Mesothelial cell of epicardium (in vitro differentiated cells): ENCODE results near the gene PRKD1. TPM values are rescaled to one million over a fixed set of nuclear protein-coding genes. Genes with fewer than 3 reads are reported as not detected.
"Not testable (repeated sequence)": the region's sequence is repeated elsewhere in the genome, so short reads cannot be mapped to it uniquely, and the experiment has no call there.

Source experiments
- DNase-seq, 2 experiments: peaks; one replicate each; pipeline ENCODE4 v3.0.0; 2021; ENCODE audit warnings: low spot score in 2 of 2; ENCODE audit not compliant: unreplicated experiment in 2 of 2
- H3K27ac Mint-ChIP-seq: 2 replicates; pipeline ENCODE4 v1.8.0; 2021; ENCODE audit warnings: mixed read lengths
- H3K27me3 Mint-ChIP-seq: 2 replicates; pipeline ENCODE4 v1.8.0; 2021; ENCODE audit warnings: low read depth, mixed read lengths
- H3K36me3 Mint-ChIP-seq: 2 replicates; pipeline ENCODE4 v1.8.0; 2021; ENCODE audit warnings: mixed read lengths
- H3K4me1 Mint-ChIP-seq: 2 replicates; pipeline ENCODE4 v1.8.0; 2021; ENCODE audit warnings: mixed read lengths
- H3K4me3 Mint-ChIP-seq: 2 replicates; pipeline ENCODE4 v1.8.0; 2021; ENCODE audit warnings: mild to moderate bottlenecking, moderate library complexity, mixed read lengths
- H3K9me3 Mint-ChIP-seq: 2 replicates; pipeline ENCODE4 v1.8.0; 2021; ENCODE audit warnings: mixed read lengths
- total RNA-seq: library from RNA; stranded (reverse); gene quantifications from 3 replicates; pipeline ENCODE4 v1.2.1, GENCODE V29; 2021
- TF ChIP-seq, protein P1 (sequence below): fragments of 200-600 bp; sonication (generic); IDR thresholded peaks from one replicate; pipeline ENCODE4 v1.5.0; 2021; ENCODE audit warnings: antibody characterized with exemption; ENCODE audit not compliant: unreplicated experiment

Gene PRKD1
- total RNA-seq, 1 donor from 2014 or later, result 27.3 TPM

DNA sequence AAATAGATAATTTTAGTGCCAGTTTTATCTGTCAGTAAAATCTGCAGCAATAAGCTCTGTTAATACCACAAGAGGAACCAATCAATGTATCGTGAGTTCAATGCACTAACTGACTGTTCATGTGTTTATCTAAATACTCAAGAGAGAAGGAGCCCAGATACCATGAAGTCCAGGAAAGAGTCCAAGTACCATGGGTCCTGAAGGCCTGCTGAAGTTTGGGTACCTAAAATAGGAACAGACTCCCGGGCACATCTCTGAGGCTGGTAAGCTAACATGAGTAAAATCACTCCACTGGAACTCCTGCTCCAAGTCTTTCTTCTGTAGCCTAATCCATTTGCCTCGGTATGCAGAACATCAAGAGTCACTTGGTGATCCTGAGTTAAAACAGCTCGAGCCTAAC lies 71.1 kb downstream of the PRKD1 start:
- TF ChIP-seq, protein P1, sequence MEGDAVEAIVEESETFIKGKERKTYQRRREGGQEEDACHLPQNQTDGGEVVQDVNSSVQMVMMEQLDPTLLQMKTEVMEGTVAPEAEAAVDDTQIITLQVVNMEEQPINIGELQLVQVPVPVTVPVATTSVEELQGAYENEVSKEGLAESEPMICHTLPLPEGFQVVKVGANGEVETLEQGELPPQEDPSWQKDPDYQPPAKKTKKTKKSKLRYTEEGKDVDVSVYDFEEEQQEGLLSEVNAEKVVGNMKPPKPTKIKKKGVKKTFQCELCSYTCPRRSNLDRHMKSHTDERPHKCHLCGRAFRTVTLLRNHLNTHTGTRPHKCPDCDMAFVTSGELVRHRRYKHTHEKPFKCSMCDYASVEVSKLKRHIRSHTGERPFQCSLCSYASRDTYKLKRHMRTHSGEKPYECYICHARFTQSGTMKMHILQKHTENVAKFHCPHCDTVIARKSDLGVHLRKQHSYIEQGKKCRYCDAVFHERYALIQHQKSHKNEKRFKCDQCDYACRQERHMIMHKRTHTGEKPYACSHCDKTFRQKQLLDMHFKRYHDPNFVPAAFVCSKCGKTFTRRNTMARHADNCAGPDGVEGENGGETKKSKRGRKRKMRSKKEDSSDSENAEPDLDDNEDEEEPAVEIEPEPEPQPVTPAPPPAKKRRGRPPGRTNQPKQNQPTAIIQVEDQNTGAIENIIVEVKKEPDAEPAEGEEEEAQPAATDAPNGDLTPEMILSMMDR, result no peak
- Mint-ChIP-seq H3K36me3 (peaks cover 31% of the 10 kb centered on the region), H3K27ac (no peak overlapping the region), H3K9me3 (peaks cover 49% of the 10 kb centered on the region), H3K4me3 (no peak overlapping the region), H3K4me1 (peaks cover 6% of the 10 kb centered on the region), H3K27me3 (no peaks in the 10 kb centered on the region)
- no peak for DNase-seq

DNA sequence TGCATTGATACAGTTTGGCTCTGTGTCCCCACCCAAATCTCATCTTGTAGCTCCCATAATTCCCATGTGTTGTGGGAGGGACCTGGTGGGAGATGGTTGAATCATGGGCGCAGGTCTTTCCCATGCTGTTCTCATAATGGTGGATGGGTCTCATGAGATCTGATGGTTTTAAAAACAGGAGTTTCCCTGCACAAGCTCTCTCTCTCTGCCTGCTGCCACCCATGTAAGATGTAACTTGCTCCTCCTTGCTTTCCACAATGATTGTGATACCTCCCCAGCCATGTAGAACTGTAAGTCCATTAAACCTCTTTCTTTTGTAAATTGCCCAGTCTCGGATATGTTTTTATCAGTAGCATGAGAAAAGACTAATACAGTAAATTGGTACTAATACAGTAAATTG lies 74.0 kb downstream of the PRKD1 start:
- Mint-ChIP-seq H3K9me3 (peaks cover 55% of the 10 kb centered on the region), H3K36me3 (peaks cover 31% of the 10 kb centered on the region)
- DNase-seq, H3K4me3 Mint-ChIP-seq, H3K27ac Mint-ChIP-seq, H3K27me3 Mint-ChIP-seq, H3K4me1 Mint-ChIP-seq: not testable (repeated sequence)

DNA sequence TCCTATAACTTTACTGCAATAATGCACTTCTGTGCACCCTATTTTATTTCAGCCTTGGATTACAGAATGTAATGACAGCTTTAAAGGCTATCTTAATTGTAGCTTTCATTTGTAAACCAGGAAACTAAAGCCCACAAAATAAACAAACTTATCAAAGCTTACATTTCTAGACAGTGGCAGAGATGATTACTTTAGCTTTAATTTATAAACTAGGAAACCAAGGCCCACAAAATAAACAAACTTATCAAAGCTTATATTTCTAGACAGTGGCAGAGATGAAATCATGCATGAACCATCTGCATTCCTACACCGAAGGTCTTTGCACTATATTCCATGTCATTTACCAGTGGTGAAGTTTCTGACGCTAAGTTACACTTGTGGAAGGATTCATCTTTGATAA lies 74.4 kb downstream of the PRKD1 start:
- Mint-ChIP-seq H3K27ac (no peak overlapping the region), H3K4me3 (no peak overlapping the region), H3K36me3 (peaks cover 31% of the 10 kb centered on the region), H3K27me3 (no peaks in the 10 kb centered on the region), H3K9me3 (peaks cover 53% of the 10 kb centered on the region), H3K4me1 (no peaks in the 10 kb centered on the region)
- DNase-seq, result no peak
- TF ChIP-seq, protein P1, result no peak

DNA sequence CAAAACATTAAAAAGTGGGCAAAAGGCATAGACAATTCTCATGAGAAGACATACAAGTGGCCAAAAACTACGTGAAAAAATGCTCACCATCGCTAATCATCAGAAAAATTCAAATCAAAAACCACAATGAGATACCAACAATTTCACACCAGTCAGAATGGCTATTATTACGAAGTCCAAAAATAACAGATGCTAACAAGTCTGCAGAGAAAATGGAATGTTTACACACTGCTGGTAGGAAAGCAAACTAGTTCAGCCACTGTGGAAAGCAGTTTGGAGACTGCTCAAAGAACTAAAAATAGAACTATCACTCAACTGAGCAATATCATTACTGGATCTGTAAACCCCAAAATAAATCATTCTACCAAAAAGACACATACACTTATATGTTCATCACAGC lies 76.2 kb downstream of the PRKD1 start:
- TF ChIP-seq, protein P1, result no peak
- no peak for DNase-seq
- no peaks in the 10 kb centered on the region for H3K27me3 Mint-ChIP-seq
- no peaks in the 10 kb centered on the region for H3K4me1 Mint-ChIP-seq
- H3K9me3 Mint-ChIP-seq, result peaks cover 49% of the 10 kb centered on the region
- no peak overlapping the region for H3K4me3 Mint-ChIP-seq
- no peak overlapping the region for H3K27ac Mint-ChIP-seq
- peaks cover 26% of the 10 kb centered on the region for H3K36me3 Mint-ChIP-seq

DNA sequence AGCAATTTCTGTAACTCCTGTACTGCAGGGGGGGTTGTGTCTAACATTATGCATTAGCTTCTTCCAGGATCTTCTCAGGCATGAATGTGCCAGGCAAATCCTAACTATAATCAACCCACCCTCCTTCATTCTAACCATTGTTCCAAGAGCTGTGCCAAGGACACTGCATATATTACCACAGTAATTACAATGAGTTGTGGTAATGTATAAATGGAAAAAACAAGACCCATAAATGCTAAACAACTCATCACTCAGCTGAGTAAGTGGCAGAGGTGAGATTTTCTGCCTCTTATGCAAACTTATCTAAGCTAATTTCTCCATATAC lies 80.6 kb downstream of the PRKD1 start:
- no peaks in the 10 kb centered on the region for H3K27me3 Mint-ChIP-seq
- no peaks in the 10 kb centered on the region for H3K36me3 Mint-ChIP-seq
- no peak overlapping the region for H3K27ac Mint-ChIP-seq
- H3K9me3 Mint-ChIP-seq, result peaks cover 19% of the 10 kb centered on the region
- TF ChIP-seq, protein P1, result no peak
- no peak for DNase-seq
- H3K4me3 Mint-ChIP-seq, result no peak overlapping the region
- no peaks in the 10 kb centered on the region for H3K4me1 Mint-ChIP-seq

DNA sequence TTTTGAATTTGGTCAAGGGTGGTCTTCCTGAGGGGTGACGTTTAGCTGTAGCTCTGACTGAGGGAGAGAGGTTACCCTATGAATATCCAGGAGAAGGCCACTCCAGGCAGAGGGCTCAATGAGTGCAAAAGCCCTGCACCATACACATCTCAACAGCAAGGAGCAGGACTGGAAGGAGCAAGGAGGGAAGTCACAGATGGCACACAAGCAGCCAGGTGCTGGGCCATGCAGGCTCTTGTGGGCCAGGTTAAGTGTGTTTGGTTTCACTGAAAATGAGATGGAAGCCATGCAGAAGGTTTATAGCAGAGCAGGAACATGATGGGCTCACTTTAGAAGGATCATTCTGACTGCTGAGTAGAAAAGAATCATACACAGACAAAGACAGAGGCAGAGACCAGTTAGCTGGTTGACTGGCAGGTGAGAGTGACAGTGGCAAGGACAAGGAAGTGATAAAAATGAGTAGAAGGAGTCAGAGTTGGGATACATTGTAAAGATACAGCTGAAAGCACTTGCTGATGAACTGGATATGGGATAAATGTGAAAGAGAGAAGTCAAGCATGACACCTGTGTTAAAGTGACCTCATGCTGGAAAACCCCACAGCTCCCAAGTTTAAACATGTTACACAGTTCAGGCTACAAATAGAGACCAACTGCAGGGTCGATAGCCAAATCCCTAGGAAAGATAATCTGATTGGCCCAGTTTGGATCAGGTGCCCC lies 81.2 kb downstream of the PRKD1 start:
- TF ChIP-seq, protein P1, result no peak
- H3K36me3 Mint-ChIP-seq, result peaks cover under 1% of the 10 kb centered on the region
- H3K9me3 Mint-ChIP-seq, result peaks cover 15% of the 10 kb centered on the region
- H3K4me1 Mint-ChIP-seq, result no peaks in the 10 kb centered on the region
- H3K4me3 Mint-ChIP-seq, result no peak overlapping the region
- DNase-seq, result no peak
- H3K27ac Mint-ChIP-seq, result no peak overlapping the region
- no peaks in the 10 kb centered on the region for H3K27me3 Mint-ChIP-seq
